Fibroblast of skin of scalp (primary cell): ENCODE results near the gene GNA12.
"Not testable (repeated sequence)": the region's sequence is repeated elsewhere in the genome, so short reads cannot be mapped to it uniquely, and the experiment has no call there.

Experiments
- DNase-seq: peaks from one replicate; pipeline ENCODE4 v3.0.0-alpha.2; 2013

The GNA12 gene

DNA sequence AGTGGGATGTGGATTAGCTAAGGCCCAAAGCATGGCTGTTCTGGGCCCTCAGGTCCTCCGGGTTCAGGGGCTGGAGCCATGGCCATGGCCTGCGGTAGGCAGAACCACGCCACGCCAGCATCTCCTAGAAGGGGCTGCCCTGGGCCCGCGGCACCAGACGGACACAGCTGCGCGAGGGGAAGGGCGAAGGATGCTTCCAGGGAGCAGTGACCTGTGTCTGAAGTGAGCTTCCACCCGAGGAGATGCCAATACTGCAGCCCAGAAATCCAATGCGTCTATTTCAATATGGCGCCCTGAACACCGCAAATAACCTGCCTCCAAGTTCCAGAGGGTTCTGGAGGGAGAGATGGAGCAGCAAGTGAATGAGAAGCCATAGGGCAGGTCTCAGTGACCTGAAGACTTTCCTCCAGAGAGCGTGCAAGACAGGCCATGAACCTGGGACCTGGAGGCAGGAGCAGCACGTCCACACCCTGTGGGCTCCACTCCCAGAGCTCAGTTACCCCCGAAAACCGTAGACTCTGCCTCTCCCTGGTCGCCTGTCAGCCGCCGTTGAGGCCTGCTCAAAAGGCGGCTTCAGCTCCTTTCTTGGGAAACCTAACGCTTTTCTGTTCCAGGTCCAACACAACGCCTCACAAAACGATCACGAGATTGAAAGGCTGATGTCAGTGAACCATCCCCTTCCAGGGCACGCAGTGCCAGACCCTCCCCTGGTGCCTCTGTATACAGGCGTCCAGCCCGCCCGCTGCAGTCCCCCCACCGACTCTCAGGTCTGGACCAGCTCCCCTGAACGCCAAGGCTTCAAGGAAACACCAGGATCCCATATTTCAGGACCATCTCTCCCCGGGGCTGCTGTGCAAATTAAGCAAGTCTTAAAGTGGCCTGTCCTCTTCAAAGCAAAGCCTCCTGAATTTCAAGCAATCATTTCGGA is 118.7 kb downstream of the GNA12 start:
- no peak for DNase-seq

DNA sequence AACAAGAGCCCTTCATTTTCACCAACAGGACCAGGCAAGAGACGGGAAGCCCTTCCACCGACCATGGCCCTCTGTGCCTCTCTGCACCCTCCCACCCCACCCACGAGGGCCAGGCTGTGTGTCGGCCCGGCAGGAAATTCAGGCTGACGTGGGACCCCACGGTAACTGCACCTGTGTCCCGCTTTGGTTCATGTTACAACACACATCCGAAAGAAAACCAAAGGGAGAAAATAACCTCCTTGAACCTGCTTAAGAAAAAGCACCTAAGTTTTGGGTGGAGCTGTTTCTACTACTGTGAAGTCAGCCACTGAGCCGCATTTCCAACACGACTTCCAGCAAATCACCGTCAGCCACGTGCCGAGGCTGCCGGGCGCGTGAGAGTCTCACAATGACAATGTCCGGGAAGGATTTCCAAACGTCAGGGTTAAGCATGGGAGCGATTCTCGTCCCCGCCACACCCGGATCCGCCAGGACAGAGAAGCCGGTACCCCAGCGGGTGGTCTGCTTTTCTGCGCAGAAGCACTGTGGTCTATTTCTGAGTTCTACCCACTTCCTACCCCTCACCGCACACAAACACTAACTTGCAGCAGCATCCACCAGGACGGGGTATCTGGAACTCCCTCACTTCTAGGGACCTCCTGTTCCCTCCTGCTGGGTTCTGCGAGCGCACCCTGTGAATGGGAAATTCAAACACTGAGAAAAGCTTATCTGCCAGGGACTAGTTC is 119.5 kb downstream of the GNA12 start:
- DNase-seq: no peak

DNA sequence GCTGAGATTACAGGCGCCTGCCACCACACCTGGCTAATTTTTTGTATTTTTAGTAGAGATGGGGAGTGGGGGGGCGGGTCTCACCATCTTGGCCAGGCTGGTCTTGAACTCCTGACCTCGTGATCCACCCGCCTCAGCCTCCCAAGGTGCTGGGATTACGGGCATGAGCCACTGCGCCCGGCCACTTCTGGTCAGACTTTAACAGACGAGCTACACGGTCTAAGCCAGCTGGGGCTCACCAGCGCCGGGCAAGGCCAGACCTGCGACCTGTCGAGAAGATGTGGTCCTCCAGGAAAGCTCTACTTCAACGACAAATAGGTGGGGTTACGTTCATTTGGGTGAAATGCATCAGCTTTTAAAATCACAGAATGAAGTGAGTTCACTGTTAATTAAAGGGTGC is 120.1 kb downstream of the GNA12 start:
- not testable (repeated sequence) for DNase-seq

DNA sequence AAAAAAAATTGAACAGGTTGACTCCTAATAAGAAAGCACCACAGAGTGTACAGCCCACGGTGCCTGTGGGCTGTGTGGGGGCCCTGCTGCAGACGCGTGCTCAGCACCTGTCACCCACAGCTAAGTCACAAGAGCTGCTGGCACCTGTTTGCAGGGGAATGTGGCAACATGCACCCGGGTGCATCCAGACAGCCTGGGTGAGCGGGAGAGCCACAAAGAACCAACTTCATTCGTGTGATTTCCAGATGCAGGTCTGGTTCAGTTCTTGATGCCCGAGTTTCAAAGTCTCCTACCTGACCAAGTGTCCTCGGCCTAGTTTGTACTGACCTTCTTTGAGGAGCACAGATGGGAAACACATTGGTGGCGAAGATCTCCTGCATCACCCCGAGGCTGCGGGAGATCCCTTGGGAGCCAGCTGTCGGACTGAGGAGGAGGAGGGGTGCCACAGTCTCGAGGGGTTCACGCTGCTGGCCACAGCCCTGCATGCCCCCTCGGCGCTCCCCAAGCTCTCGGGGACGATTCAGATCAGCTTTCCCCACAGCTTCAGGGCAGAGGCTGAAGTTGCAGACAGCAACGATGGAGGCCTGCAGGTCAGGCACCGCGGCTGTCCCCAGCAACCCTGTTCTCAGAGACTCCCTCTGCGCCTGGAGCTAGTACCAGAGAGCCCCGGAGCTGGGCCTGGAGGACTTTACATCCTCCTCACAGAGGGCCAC is 120.8 kb downstream of the GNA12 start:
- DNase-seq: no peak

DNA sequence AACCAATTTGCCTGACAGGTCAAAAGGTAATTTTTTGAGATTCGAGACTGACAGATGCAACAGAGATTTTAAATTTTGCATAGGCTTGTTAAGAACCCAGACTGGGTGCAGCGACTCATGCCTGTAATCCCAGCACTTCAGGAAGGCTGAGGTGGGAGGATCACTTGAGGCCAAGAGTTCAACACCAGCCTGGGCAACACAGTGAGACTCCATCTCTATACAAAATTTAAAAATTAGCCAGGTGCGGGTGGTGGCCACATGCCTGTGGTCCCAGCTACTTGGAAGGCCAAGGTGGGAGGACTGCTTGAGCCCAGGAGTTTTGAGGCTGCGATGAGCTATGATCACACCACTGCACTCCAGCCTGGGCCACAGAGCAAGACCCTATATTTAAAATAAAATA is 121.5 kb downstream of the GNA12 start:
- DNase-seq: no peak

DNA sequence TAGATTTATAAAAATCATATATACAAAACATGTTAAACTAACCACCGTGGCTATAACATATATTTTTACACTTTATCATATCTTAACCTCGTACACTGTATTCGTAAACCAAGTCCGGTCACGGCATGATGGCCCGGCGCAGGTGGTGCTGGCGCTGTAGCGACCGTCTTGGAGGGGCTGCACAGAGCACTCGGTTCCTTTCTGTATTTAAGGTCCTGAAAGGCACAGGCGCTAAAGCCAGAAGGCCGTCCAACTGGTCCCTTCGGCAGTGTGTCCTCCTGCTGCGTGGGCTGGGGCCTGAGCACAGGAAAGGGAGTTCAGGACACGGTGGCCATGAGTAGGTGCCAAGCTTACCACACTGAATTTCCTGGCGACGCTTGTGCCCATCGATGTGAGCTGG is 122.3 kb downstream of the GNA12 start:
- DNase-seq: no peak

DNA sequence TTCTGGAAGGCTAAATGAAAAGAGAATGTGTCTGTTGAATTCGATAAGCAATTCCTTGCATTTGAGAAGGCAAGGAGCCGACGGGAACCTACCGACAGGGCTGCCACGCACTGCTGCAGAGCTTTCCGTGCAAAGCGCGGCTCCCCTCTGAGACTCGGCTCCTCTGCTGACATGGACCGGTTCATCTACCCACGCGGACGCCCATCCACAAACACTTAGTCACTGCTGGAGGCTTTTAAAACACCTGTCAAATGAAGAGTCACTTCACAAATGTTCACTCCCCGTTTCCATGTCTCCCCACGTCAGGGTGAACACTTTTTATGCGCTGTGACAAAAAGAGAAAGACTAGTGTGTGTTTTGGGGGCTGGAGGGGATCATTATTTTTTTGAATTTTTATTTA is 124.1 kb downstream of the GNA12 start:
- no peak for DNase-seq

DNA sequence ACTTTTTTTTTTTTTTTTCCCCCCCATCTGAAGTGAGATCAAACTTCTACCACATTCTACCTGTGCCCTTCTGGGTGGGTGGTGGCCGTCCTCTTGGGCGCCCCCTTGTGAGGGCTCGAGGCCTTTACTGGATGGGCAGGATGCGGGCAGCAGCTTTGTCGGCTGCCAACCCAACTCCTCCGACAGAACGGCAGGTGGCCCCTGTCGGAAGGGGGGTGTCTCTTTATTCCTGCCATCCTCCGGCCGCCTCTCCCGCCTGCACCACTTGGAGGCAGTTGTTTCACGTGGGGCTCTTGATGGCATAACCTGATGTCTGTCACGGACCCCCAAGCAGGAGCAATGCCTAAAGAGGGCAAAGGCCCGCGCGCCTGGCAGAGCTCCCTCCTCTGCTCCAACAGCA is 125.1 kb downstream of the GNA12 start:
- DNase-seq: no peak

DNA sequence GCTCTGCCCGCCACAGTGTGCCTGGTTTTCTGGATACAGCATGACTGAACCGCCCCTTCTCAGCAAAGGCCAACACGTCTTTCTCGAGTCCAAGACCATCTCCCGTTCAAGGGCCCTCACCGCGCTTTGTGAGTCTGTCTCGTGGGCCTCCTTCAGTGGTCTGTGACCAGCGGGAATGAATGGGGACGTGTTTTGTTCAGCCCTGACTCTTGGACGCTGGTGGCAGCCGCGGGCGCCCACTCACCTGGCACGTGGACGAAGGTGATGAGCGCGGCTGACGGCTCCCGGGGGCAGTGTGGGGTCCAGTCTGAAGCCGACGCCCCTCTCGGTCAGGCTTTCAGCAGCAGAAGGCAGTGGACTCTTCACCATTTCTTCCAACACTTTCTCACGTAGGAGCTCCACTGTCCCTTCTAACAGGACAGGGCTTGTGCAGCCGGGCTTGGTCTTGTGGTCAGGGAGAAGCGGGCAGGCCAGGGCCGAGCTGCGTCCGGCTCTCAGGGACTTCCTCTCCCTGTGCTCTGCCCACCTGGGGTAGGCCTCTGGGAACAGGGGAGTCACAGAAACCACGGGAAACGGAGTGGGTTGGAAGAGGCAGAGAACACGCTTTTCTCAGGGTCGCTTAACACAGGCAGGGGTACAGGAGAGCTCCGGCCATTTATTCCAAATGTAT is 125.7 kb downstream of the GNA12 start:
- no peak for DNase-seq

DNA sequence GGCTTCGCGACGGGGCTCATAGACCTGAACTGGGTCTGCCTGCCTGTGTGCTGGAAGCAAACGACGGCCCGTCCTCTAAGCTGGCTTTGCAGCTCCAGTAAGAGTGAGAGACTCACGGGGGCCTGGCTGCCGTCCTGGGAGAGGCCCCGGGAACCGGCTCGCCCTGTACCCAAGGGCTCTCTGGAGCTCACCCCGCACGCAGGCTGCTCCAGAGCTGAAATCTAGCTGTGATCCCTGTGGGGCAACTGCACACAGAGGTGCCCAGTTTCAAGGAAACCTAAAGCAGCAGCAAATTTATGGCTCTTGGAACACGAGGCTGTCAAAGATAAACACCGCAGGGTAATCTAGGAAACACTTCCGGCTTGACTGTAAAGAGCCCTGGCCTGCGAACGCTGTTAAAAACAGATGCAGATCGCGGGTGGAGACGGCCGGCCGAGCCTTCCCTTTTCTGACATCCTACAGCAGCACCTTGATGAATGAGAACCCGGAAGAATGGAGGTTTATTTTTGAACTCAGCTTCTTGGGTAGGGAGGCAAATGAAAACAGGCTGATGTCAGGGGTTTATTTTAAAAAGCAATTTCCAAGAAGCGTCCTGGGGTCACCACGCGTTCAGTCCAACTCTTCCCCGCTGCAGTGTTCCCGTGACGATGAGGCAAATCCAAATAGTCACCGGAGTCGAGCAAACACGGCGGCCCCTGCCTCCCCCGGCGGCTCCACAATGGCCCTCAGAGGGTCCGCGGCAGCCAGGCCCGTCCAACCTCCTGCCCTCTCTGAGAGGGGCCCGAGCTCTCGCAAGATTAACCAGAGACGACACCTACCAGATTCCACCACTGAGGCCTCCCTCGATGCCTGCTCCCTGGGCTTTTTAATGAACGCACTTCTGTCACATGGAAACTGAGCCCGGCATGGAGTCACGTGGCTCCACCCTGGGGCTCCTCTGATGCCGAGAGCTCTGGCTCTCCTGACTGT is 126.5 kb downstream of the GNA12 start:
- no peak for DNase-seq

DNA sequence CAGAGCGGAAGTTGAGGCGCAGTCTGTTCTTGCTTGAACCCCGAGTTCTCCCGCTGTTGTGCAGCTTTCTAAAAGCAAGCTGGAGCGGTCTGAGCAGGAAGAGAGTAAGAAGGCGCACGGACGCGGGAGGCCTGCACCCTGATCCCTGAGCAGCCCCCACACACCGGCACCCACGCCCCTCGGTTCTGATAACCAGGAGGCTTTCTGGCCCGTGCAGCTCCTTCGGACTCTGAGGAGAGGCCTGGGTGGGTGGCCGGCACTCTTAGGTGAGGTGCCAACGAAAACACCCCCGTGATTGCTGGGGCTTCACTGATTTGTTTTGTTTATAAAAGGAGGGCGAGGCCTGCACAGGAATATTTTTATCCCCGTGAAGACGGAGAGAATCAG is 127.2 kb downstream of the GNA12 start:
- no peak for DNase-seq

DNA sequence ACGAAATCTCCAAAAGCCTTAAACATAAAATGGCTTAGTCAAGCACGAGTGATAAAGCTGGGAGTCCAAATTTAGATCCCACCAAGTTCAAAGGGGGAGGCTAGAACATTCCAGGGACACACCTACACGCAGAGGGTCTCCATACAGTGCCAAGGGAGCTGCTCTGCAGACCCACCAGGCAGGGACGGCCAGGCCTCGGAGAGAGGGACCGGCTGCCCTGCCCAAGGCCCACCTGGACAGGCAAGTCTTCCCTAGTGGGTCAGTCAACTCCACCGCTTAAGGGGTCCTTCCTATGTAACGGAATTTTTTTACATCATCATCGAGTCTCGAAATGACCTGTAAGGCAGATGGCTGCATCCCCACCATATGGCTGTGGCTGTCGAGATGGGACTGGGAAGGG is 127.6 kb downstream of the GNA12 start:
- DNase-seq: no peak

DNA sequence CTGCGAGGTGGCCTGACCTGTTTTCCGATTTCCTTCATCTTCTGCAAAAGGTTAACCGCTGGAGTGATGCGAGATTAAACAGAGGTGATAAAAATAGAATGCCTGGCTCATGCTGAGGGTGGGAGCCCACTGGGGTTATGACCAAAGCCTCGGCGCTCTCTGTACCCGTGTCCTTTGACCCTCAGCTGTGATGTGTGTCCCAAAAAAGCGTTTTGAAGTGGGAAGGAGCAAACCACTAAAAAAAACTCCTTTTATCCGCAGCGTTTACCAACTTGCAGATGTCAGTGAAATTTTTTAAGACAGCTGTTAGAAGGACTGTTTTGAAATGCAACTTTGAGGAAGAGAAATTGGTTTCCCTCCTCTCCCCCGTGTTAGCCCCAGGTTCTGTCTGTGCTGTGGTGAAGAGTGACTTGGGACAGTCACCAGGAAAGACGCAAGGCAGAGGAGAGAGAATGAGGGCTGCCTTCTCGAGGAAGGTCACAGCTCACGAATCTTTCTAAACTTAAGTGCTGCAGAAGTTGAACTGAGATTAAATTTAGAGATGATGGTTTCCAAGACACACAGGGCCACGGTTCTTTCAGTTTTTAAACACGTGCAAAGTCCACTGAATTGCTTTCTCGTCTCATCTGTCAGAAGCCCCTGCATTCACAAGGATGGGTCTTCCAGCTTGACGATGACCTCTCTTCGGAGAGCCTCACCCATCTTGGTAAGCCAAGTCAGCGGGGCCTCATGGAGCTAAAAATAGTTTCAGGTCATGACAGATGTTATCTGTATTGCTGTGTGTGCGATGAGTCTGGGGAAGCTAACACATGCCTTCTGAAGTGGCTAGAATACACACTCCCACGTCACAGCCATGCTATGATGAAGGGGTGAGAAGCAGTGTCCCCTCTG is 128.5 kb downstream of the GNA12 start:
- DNase-seq: no peak

DNA sequence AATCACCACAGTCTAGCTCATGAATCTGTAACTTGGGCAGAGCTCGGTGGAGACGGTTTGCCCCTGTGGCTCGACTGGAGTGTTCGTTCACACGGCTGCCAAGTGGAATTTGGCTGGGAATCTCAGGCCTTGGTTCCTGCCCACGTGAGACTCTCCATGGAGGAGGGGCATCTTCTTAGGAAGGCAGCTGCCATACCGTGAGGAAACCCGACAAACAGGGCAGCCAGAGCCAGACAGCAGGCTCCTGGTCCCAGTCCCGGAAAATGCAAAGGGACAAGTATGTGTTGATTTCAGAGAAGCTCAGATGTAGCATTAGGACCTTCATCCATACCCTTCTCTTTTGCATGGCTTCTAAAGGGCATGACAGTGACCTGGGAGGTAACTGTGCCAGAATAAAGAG is 129.5 kb downstream of the GNA12 start:
- no peak for DNase-seq

DNA sequence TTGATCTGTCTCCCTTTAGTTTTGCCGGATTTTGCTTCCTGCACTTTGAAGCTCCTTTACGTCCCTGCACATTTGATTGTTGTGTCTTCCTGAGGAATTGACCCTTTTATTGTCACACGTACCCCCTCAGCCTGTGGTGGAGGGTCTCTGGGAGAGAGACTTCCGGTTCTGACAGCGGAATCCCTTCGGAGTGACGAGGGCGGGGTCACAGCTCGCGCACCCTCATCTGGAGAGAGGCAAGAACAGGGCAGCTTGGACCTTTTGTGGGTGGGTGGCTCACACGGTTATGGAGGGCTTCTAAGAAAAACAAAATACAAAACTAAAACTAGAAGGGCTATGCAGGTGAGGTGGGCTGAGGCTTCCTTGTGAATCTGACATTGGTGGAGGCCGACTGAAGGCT is 130.1 kb downstream of the GNA12 start:
- no peak for DNase-seq

DNA sequence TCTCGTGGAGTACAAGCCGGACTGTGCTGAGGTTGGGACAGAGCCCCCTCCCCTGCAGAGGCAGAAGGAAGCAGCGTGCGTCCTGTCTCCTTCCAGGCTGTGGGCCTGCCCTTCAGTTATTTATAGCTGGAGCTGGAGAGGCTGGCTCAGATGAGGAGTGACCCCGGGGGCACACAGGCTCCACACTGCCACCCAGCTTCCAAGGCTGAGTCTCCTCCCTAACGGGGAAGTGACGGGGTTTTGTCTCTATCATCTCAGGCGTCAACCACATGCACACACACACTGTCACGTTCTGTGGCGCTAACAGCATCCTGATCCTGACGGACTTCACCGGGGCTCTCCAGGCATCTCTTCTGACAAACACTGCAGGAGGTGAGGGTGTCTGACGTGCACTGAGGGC is 130.7 kb downstream of the GNA12 start:
- DNase-seq: no peak

DNA sequence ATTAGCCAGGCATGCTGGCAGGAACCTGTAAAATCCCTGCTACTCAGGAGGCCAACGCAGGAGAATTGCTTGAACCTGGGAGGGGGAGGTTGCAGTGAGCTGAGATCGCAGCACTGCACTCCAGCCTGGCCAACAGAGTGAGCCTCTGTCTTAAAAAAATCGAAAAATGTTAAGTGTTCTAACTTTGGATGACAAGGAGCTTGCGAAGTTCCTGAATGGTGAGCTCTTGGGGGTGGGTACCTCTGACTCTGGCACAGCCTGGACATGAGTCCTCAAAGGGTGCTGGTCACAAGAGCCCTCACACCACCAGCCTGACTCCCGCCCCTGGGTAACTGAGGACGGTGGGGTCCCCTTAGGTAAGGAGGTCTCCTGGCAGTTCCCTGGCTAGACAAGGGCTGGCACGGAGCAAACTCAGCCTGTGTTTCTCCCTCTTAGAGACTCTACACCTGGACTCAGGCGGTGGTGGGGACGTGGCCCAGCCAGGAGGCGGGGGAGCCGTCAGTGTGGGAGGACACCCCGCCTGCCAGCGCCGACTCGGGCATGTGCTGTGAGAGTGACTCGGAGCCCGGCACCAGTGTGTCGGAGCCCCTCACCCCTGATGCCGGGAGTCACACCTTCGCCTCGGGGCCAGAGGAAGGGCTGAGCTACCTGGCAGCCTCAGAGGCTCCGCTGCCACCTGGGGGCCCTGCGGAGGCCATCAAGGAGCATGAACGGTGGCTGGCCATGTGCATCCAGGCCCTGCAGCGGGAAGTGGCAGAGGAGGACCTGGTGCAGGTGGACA is 132.0 kb downstream of the GNA12 start:
- DNase-seq: no peak

DNA sequence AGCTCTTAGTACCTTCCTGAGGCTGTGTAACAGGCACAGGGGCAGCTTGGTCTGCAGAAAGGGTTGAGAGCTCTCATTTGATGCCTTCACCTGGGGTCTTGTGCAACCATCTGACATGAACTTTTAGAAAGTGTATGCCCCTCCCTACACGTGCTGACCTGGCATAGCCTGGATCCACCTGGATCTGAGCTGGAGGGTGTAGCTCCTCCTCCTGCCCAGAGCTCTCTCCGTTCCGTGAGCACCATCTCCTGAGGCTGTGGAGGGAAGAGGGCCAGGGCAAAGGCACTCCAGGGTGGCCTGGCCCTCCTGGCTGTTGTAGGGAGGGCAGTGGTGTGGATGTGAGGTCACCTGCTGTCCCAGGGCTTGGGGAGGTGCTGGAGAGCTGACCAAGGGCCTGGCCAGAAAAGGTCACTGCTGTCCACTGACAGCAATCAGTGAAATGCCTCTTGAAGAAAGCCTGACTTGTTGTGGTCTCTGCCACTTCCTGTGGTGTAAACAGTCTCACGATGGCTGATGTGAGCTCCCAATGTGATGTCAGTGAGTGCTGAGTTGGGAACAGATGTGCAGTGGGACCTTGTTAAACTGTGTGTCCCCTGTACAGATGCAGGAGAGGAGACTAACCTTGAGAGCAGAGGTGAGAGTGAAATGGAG is 133.1 kb downstream of the GNA12 start:
- DNase-seq: no peak

DNA sequence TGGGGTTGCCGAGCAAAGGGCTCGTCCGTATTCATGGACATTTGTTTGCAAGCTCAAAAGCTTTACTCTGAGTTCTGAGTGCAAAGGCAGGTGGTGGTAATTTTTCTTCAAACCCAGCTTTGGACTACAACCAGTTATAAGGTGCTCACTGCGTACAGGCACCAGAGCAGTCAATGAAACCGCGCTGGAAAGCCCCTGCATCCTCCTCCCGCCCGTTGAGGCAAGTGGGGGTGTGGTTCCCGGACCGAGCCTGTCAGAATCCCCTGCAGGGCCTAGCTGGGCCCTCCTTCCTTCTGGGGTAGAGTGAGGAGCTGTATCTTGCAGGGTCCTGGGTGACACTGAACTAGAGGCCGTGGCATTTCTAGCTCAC is 133.8 kb downstream of the GNA12 start:
- no peak for DNase-seq
